Right lobe of liver (tissue), 6 donors: ENCODE measurements around the gene CDK11B. TPM values are rescaled to one million over a fixed set of nuclear protein-coding genes. Genes with fewer than 3 reads are reported as not detected.
A peak's percentile ranks its signal among the peaks of the same experiment; 100 is the strongest.
"Not testable (repeated sequence)": the region's sequence is repeated elsewhere in the genome, so short reads cannot be mapped to it uniquely, and the experiment has no call there.

Experiments used
- ATAC-seq, 4 donors: fragments of 200-7000 bp; cut with Tn5 transposase; one replicate each; pipeline ENCODE4 v1.9.1; 2020; ENCODE audit warnings: mild to moderate bottlenecking in 4 of 4, moderate library complexity in 4 of 4
- DNase-seq, 3 donors: peaks; one replicate each; pipeline ENCODE4 v3.0.0-alpha.2; 2020
- H3K27ac ChIP-seq, 3 donors: fragments of 200-600 bp; one replicate each; pipeline ENCODE4 v1.8.0; 2022
- H3K27me3 ChIP-seq, 2 donors: fragments of 200-600 bp; one replicate each; pipeline ENCODE4 v1.8.0; 2022
- H3K36me3 ChIP-seq, 4 donors: fragments of 200-600 bp; sonication (generic) in 1 of 4; one replicate each; pipeline versions ENCODE4 v1.5.1 to v1.8.0; 2017 to 2022; ENCODE audit warnings: control low read depth in 1 of 4
- H3K4me1 ChIP-seq, 4 donors: fragments of 200-600 bp; sonication (generic) in 1 of 4; one replicate each; pipeline versions ENCODE4 v1.5.1 to v1.8.0; 2017 to 2022; ENCODE audit warnings: control low read depth in 1 of 4
- H3K4me3 ChIP-seq, 3 donors: fragments of 200-600 bp; one replicate each; pipeline ENCODE4 v1.8.0; 2022
- H3K9me3 ChIP-seq, 4 donors: fragments of 200-600 bp; sonication (generic) in 1 of 4; one replicate each; pipeline versions ENCODE4 v1.5.1 to v1.8.0; 2017 to 2022; ENCODE audit warnings: control low read depth in 1 of 4
- POLR2A ChIP-seq: fragments of 450-650 bp; IDR thresholded peaks from one replicate; pipeline ENCODE4 v1.6.1; 2017; ENCODE audit warnings: antibody characterized with exemption, mild to moderate bottlenecking
- WGBS: methylation state at CpG from one replicate; pipeline ENCODE4 v1.1.6; 2018; ENCODE audit warnings: low coverage, low lambda C conversion rate; ENCODE audit not compliant: insufficient coverage; ENCODE audit errors: missing lambda C conversion rate; 5-methylcytosine and 5-hydroxymethylcytosine counted together
- intact Hi-C, 2 donors: fragments of 100-400 bp; cut with DNase I; formaldehyde crosslinking; loops; one replicate each; pipeline versions ENCODE4 v1.11.2 to v1.14.1; 2022
- total RNA-seq, 6 experiments: library from RNA; depleted of rRNA in 2 of 6; stranded (reverse); fragments of >200 nt in 2 of 6; fragmentation: NEBNext Ultra II Directional in 3 of 6; extraction: Animal tissue kit (Norgen Biotek cat#: 25700) in 3 of 6; gene quantifications; one replicate each; pipeline versions ENCODE4 v1.1.0 to v1.2.4, GENCODE V29; 2016 to 2023
- TF ChIP-seq, protein P1 (sequence below), 4 donors: fragments of 200-600 bp in 3 of 4; fragments of 450-650 bp in 1 of 4; IDR thresholded peaks; one replicate each; pipeline versions ENCODE4 v1.5.1 to v1.8.0; 2016 to 2022; ENCODE audit warnings: antibody characterized with exemption in 4 of 4, mild to moderate bottlenecking in 2 of 4
- donor health status: DM: no; HTN: yes; CAD: no.
- donor health status: DM: no; HTN: no; CAD: no.
- donor health status: DM: no; HTN: no; CAD: no.
- donor health status: DM: no; HTN: yes; CAD: no.
- donor health status: DM: no; HTN: yes; CAD: no.

Gene CDK11B
- total RNA-seq, 6 experiments from 2014 or later: 8.0 to 11.8 (median 9.5) TPM

DNA sequence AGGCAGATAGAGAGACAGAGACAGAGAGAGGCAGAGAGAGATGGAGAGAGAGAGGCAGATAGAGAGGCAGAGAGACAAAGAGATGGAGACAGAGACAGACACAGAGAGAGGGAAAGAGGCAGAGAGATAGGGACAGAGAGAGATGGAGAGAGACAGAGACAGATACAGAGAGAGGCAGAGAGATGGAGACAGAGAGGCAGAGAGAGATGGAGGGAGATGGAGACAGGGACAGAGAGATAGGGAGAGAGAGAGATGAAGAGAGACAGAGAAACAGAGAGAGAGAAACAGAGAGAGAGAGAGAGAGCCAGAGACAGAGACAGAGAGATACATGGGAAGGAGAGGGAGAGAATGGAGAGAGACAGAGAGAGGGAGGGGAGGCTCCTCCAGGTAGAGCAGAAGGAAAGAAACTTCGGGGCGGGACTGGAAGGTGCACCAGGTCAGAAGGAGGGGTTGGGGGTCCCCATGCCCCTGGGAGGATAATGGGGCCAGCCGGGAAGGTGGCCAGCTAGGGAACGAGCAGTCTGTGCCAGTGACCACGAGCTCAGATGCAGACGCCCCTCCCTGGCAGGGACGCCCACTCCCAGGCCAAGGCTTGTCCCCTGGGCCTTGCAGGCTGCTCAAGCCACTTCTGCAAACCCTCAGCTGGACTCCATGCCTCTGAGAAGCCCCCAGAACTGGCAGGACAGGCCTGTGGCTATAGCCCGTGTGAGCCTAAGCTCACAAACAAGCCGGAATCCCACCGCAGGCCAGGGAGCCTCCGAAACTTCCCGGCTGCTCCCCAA lies 62.1 kb downstream of the CDK11B start:
- Histone ChIP-seq H3K27me3 (peaks cover 6 to 7% of the 10 kb centered on the region in 2 donors), H3K36me3 (no peaks in the 10 kb centered on the region), H3K4me1 (peaks cover 0 to 4% (median 0%) of the 10 kb centered on the region in 4 donors), H3K9me3 (no peaks in the 10 kb centered on the region), H3K4me3 (no peak overlapping the region), H3K27ac (no peak overlapping the region)
- no peak for ATAC-seq
- no peak for DNase-seq
- 59% methylated on average over 6 of the region's 12 CpGs for WGBS
- intact Hi-C loops: no loop called here
- TF ChIP-seq, protein P1, sequence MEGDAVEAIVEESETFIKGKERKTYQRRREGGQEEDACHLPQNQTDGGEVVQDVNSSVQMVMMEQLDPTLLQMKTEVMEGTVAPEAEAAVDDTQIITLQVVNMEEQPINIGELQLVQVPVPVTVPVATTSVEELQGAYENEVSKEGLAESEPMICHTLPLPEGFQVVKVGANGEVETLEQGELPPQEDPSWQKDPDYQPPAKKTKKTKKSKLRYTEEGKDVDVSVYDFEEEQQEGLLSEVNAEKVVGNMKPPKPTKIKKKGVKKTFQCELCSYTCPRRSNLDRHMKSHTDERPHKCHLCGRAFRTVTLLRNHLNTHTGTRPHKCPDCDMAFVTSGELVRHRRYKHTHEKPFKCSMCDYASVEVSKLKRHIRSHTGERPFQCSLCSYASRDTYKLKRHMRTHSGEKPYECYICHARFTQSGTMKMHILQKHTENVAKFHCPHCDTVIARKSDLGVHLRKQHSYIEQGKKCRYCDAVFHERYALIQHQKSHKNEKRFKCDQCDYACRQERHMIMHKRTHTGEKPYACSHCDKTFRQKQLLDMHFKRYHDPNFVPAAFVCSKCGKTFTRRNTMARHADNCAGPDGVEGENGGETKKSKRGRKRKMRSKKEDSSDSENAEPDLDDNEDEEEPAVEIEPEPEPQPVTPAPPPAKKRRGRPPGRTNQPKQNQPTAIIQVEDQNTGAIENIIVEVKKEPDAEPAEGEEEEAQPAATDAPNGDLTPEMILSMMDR (IDR thresholded peaks at IDR 0.05): no peak
- no peak for TF ChIP-seq POLR2A

GRCh38 chr1:1595341-1595740 lies 63.5 kb downstream of the CDK11B start:
- DNase-seq, H3K36me3 ChIP-seq, H3K4me1 ChIP-seq, H3K27ac ChIP-seq, H3K4me3 ChIP-seq, ATAC-seq, H3K9me3 ChIP-seq, H3K27me3 ChIP-seq, intact Hi-C loops: not testable (repeated sequence)
- WGBS: 58% methylated on average over 2 of the region's 2 CpGs

- H3K9me3 ChIP-seq: no peaks in the 10 kb centered on the region
- H3K4me3 ChIP-seq: no peak overlapping the region
- H3K27me3 ChIP-seq: peaks cover 0 to 7% of the 10 kb centered on the region in 2 donors
- no peak for DNase-seq
- no peak overlapping the region for H3K27ac ChIP-seq
- 67% methylated on average over 10 of the region's 10 CpGs for WGBS
- no peaks in the 10 kb centered on the region for H3K4me1 ChIP-seq
- TF ChIP-seq, protein P1 (IDR thresholded peaks at IDR 0.05): no peak
- TF ChIP-seq POLR2A: no peak
- no peak for ATAC-seq
- H3K36me3 ChIP-seq: no peaks in the 10 kb centered on the region
- intact Hi-C loops: no loop called here
Observed at GRCh38 chr1:1594602-1595260, 64.1 kb downstream of the CDK11B start.

DNA sequence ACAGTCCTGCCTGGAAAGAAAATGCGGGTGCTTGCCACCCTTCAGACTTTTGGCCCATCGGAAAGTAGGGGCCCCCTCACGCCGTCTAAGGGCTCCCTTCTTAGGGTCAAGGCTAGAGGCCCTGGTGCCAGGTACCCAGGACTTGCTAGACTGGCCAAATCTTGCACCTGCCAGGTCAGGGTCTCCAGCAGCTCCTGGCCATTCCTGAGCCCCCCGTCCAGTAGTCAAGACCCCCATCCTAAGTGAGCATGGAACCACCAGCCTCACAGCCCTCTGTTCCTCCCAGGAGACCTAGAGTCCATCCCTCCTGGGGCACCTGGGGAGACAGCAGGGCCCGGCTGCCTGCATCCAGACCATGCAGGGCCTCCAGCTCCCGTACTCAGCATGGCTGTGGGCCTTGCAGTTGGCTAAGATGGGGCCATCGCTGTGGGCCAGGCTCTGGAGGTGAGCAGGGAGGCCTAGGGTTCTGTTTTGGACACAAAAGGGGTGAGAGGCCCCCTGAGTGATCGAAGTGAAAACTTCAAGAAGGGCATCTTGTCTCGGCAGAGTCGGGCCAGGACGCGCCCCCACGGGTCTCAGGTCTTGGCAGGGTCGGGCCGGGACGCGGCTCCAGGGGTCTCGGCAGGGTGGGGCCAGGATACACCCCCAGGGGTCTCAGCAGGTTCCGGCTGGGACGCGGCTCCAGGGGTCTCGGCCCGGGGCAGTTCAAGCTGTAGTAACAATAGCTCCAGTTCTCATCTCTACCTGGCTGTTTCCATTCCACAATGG lies 64.8 kb downstream of the CDK11B start:
- no peak for TF ChIP-seq POLR2A
- TF ChIP-seq, protein P1 (IDR thresholded peaks at IDR 0.05): no peak
- H3K27ac ChIP-seq: no peak overlapping the region
- 62% methylated on average over 6 of the region's 24 CpGs for WGBS

More for the DNA sequence above, 64.8 kb downstream of the CDK11B start:
- Histone ChIP-seq H3K9me3 (no peaks in the 10 kb centered on the region), H3K4me1 (no peaks in the 10 kb centered on the region), H3K27me3 (peaks cover 0 to 4% of the 10 kb centered on the region in 2 donors), H3K36me3 (no peaks in the 10 kb centered on the region), H3K4me3 (no peak overlapping the region)
- ATAC-seq (peak in 2 of 4 donors; percentile 10 to 14), DNase-seq (no peak)
- intact Hi-C loops: no loop called here
